Kidney (tissue), 14 donors: ENCODE data around the gene GLIS1. TPM values are rescaled to one million over a fixed set of nuclear protein-coding genes. Genes with fewer than 3 reads are reported as not detected.
A peak's percentile ranks its signal among the peaks of the same experiment; 100 is the strongest.

Experiments
- DNase-seq, 5 donors: peaks; one replicate each; pipeline ENCODE4 v3.0.0-alpha.2; 2013 to 2020
- FAIRE-seq: peaks from 2 replicates; lab custom pipeline; 2012; peaks lifted over from hg19 to GRCh38; lab: Jason Lieb, UNC
- H3K27ac ChIP-seq, 2 donors: one replicate each; pipeline ENCODE4 v1.7.0; 2013; ENCODE audit warnings: low read depth in 2 of 2, low read length in 2 of 2, inconsistent platforms in 1 of 2
- H3K27me3 ChIP-seq: one replicate; pipeline ENCODE4 v1.7.1; 2013; ENCODE audit warnings: low read length, inconsistent platforms; ENCODE audit not compliant: control insufficient read depth, insufficient read depth
- H3K36me3 ChIP-seq, 3 donors: one replicate each; pipeline versions ENCODE4 v1.7.0 to v1.7.1; 2013; ENCODE audit warnings: low read length in 3 of 3, control low read depth in 1 of 3, inconsistent platforms in 1 of 3; ENCODE audit not compliant: insufficient read depth in 3 of 3, control insufficient read depth in 2 of 3
- H3K4me1 ChIP-seq, 3 donors: one replicate each; pipeline versions ENCODE4 v1.7.0 to v1.7.1; 2013; ENCODE audit warnings: low read length in 3 of 3, inconsistent platforms in 1 of 3, low read depth in 1 of 3; ENCODE audit not compliant: control insufficient read depth in 2 of 3, insufficient read depth in 2 of 3
- H3K4me3 ChIP-seq, 3 donors: one replicate each; pipeline versions ENCODE4 v1.7.0 to v1.8.1; 2013; ENCODE audit warnings: low read length in 3 of 3, control low read depth in 1 of 3, inconsistent platforms in 1 of 3
- H3K9ac ChIP-seq, 3 donors: one replicate each; pipeline versions ENCODE4 v1.7.0 to v1.7.1; 2013; ENCODE audit warnings: low read length in 3 of 3, control low read depth in 1 of 3, inconsistent platforms in 1 of 3
- H3K9me3 ChIP-seq, 3 donors: one replicate each; pipeline versions ENCODE4 v1.7.0 to v1.7.1; 2013; ENCODE audit warnings: low read length in 3 of 3, control low read depth in 1 of 3, inconsistent platforms in 1 of 3; ENCODE audit not compliant: control insufficient read depth in 2 of 3, insufficient read depth in 1 of 3
- intact Hi-C: fragments of 100-400 bp; cut with DNase I; formaldehyde crosslinking; loops from one replicate; pipeline ENCODE4 v1.11.1; 2022
- polyA plus RNA-seq: library from polyadenylated mRNA; stranded (reverse); fragments of 350-450 nt; fragmentation: Illumina TruSeq; extraction: RNeasy Lipid Tissue Mini Kit (QIAGEN cat#74804); gene quantifications from one replicate; pipeline ENCODE4 v1.2.3, GENCODE V29; 2014; ENCODE audit warnings: low read depth, low replicate concordance; ENCODE audit not compliant: insufficient read depth
- total RNA-seq: library from RNA; stranded (reverse); fragmentation: NEBNext Ultra II Directional; extraction: Animal tissue kit (Norgen Biotek cat#: 25700); gene quantifications from one replicate; pipeline ENCODE4 v1.2.1, GENCODE V29; 2021
- TF ChIP-seq, protein P1 (sequence below): IDR thresholded peaks from 3 replicates; pipeline ENCODE4 v1.5.1; 2012; ENCODE audit warnings: mild to moderate bottlenecking, moderate library complexity, borderline replicate concordance; ENCODE audit not compliant: insufficient read depth; ENCODE audit errors: extremely low read depth
- donor health status: control.
- donor health status: control.
- donor health status: control.
- donor health status: control.
- donor health status: control.
- donor health status: DM: yes; HTN: yes; CAD: no.
- donor health status: Normal renal cell carcinoma (clear cell type).

Gene GLIS1
- total and polyA plus RNA-seq, 2 donors from 2014 or later: 3.3 to 3.7 TPM

GRCh38 chr1:53728702-53729455, 10.1 kb downstream of the GLIS1 start:
- no peak for FAIRE-seq
- H3K9ac ChIP-seq: no peak overlapping the region
- H3K9me3 ChIP-seq: no peaks in the 10 kb centered on the region
- H3K27ac ChIP-seq: peak overlapping the region in 1 of 2 donors; percentile 26
- no peaks in the 10 kb centered on the region for H3K36me3 ChIP-seq
- TF ChIP-seq, protein P1, sequence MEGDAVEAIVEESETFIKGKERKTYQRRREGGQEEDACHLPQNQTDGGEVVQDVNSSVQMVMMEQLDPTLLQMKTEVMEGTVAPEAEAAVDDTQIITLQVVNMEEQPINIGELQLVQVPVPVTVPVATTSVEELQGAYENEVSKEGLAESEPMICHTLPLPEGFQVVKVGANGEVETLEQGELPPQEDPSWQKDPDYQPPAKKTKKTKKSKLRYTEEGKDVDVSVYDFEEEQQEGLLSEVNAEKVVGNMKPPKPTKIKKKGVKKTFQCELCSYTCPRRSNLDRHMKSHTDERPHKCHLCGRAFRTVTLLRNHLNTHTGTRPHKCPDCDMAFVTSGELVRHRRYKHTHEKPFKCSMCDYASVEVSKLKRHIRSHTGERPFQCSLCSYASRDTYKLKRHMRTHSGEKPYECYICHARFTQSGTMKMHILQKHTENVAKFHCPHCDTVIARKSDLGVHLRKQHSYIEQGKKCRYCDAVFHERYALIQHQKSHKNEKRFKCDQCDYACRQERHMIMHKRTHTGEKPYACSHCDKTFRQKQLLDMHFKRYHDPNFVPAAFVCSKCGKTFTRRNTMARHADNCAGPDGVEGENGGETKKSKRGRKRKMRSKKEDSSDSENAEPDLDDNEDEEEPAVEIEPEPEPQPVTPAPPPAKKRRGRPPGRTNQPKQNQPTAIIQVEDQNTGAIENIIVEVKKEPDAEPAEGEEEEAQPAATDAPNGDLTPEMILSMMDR: no peak
- peaks cover 0 to 19% (median 11%) of the 10 kb centered on the region in 3 donors for H3K4me1 ChIP-seq
- intact Hi-C loops: no loop called here
- no peak overlapping the region for H3K4me3 ChIP-seq
- no peaks in the 10 kb centered on the region for H3K27me3 ChIP-seq
- no peak for DNase-seq

GRCh38 chr1:53728196-53728595, 10.8 kb downstream of the GLIS1 start:
- Histone ChIP-seq H3K4me1 (peaks cover 0 to 19% (median 11%) of the 10 kb centered on the region in 3 donors), H3K36me3 (no peaks in the 10 kb centered on the region), H3K4me3 (no peak overlapping the region), H3K27me3 (no peaks in the 10 kb centered on the region), H3K9ac (no peak overlapping the region), H3K27ac (no peak overlapping the region), H3K9me3 (no peaks in the 10 kb centered on the region)
- intact Hi-C loops: no loop called here
- TF ChIP-seq, protein P1: no peak
- FAIRE-seq (no peak), DNase-seq (no peak)

DNA sequence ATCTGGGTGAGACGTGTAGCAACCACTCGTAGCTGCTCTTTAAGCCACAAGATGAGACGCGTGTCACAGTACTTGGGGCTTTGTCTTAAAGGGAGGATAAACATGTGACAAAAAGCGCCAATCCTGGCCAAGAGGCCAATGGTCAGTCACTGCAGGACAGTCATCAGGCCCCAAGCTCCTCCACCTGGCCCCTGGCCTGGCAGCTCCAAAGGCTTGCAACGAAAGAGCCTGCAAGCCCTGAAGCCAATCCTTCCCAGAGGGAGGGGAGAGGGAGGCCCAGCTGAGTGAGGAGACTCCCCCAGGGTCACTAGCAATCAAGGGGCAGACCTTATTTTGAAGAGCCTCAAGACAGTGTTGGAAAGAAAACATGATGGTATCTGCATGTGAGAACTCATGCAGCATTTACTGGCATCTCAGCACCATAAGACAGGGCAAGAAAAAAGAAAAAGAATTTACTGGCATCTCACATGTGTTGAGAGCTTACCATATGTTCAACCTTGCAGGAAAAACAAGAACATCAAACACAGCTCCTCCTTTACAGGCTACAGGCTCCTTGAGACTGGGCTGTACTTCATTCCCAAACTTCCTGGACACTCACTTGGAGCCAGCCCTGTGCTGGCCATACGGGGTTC, 11.4 kb downstream of the GLIS1 start:
- Histone ChIP-seq H3K27ac (peak overlapping the region in 1 of 2 donors; percentile 29), H3K4me1 (peaks cover 0 to 19% (median 11%) of the 10 kb centered on the region in 3 donors), H3K36me3 (no peaks in the 10 kb centered on the region), H3K9ac (no peak overlapping the region), H3K4me3 (no peak overlapping the region), H3K27me3 (no peaks in the 10 kb centered on the region), H3K9me3 (no peaks in the 10 kb centered on the region)
- TF ChIP-seq, protein P1: no peak
- FAIRE-seq (no peak), DNase-seq (no peak)
- intact Hi-C loops: no loop called here
